WTC11 (cell line): ENCODE results near the gene KIFC1.

Experiments used
- ESRRA ChIP-seq: sonication (generic); formaldehyde crosslinking; IDR thresholded peaks from 2 replicates; pipeline ENCODE4 v1.8.1; 2022; ENCODE audit warnings: mild to moderate bottlenecking, missing genetic modification reagents, borderline replicate concordance
- HMGA2 ChIP-seq: fragments of 250-450 bp; sonication (Bioruptor Pico); IDR thresholded peaks from 2 replicates; pipeline ENCODE4 v1.4.0; 2021; ENCODE audit warnings: mild to moderate bottlenecking, moderate library complexity
- NR1H2 ChIP-seq: sonication (generic); formaldehyde crosslinking; IDR thresholded peaks from 2 replicates; pipeline ENCODE4 v1.9.0; 2021; ENCODE audit warnings: mild to moderate bottlenecking, moderate library complexity, missing genetic modification reagents
- TEAD4 ChIP-seq: sonication (generic); formaldehyde crosslinking; IDR thresholded peaks from 2 replicates; pipeline ENCODE4 v1.8.0; 2022; ENCODE audit warnings: mild to moderate bottlenecking, missing genetic modification reagents
- USF2 ChIP-seq: sonication (generic); formaldehyde crosslinking; IDR thresholded peaks from 2 replicates; pipeline ENCODE4 v1.8.1; 2023; ENCODE audit warnings: mild to moderate bottlenecking, missing genetic modification reagents, moderate library complexity
- ZBTB43 ChIP-seq: sonication (generic); formaldehyde crosslinking; IDR thresholded peaks from 2 replicates; pipeline ENCODE4 v1.8.1; 2023; ENCODE audit warnings: mild to moderate bottlenecking, missing genetic modification reagents
- ZNF232 ChIP-seq: sonication (generic); formaldehyde crosslinking; IDR thresholded peaks from 2 replicates; pipeline ENCODE4 v1.8.0; 2022; ENCODE audit warnings: mild to moderate bottlenecking, missing genetic modification reagents
- ZNF263 ChIP-seq: sonication (generic); formaldehyde crosslinking; IDR thresholded peaks from 2 replicates; pipeline ENCODE4 v1.8.1; 2022; ENCODE audit warnings: low read depth, mild to moderate bottlenecking, moderate library complexity, missing genetic modification reagents
- ZNF423 ChIP-seq: fragments of 250-450 bp; sonication (Bioruptor Pico); IDR thresholded peaks from 2 replicates; pipeline ENCODE4 v2.1.2; 2022; ENCODE audit warnings: mild to moderate bottlenecking, moderate library complexity
- TF ChIP-seq, protein P1 (sequence below): fragments of 200-600 bp; IDR thresholded peaks from 2 replicates; pipeline ENCODE4 v1.8.0; 2022; ENCODE audit warnings: antibody characterized with exemption
- TF ChIP-seq, protein P2 (sequence below): sonication (generic); formaldehyde crosslinking; IDR thresholded peaks from 2 replicates; pipeline ENCODE4 v1.8.0; 2022; ENCODE audit warnings: missing genetic modification reagents
- TF ChIP-seq, protein P3 (sequence below): sonication (generic); formaldehyde crosslinking; IDR thresholded peaks from 2 replicates; pipeline ENCODE4 v1.8.0; 2022; ENCODE audit warnings: mild to moderate bottlenecking, missing genetic modification reagents
- TF ChIP-seq, protein P4 (sequence below): sonication (generic); formaldehyde crosslinking; IDR thresholded peaks from 2 replicates; pipeline ENCODE4 v1.8.1; 2023; ENCODE audit warnings: mild to moderate bottlenecking, moderate library complexity, missing genetic modification reagents
- TF ChIP-seq, protein P5 (sequence below): sonication (generic); formaldehyde crosslinking; IDR thresholded peaks from 2 replicates; pipeline ENCODE4 v1.8.1; 2023; ENCODE audit warnings: mild to moderate bottlenecking, missing genetic modification reagents, moderate library complexity

DNA sequence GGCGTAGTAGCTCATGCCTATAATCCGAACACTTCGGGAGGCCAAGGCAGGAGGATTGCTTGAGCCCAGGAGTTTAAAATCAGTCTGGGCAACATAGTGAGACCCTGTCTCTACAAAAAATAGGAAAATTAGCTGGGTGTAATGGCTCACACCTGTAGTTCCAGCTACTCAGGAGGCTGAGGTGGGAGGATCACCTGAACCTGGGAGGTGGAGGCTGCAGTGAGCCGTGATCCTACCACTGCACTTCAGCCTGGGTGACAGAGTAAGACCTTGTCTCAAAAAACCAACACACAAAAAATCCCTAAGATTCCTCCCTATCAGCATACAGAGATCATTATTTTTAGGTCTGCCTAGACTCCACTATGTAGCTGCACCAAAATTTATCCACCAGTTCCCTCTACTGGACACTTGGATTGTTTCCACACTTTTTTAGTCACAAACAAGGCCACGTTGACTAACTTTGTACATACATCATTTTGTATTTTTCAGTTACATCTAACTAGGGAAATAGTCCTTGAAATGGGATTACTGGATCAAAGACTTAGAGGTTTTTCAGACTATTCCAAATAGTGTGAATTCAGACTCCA, 15.6 kb downstream of the KIFC1 start:
- TF ChIP-seq, protein P1, sequence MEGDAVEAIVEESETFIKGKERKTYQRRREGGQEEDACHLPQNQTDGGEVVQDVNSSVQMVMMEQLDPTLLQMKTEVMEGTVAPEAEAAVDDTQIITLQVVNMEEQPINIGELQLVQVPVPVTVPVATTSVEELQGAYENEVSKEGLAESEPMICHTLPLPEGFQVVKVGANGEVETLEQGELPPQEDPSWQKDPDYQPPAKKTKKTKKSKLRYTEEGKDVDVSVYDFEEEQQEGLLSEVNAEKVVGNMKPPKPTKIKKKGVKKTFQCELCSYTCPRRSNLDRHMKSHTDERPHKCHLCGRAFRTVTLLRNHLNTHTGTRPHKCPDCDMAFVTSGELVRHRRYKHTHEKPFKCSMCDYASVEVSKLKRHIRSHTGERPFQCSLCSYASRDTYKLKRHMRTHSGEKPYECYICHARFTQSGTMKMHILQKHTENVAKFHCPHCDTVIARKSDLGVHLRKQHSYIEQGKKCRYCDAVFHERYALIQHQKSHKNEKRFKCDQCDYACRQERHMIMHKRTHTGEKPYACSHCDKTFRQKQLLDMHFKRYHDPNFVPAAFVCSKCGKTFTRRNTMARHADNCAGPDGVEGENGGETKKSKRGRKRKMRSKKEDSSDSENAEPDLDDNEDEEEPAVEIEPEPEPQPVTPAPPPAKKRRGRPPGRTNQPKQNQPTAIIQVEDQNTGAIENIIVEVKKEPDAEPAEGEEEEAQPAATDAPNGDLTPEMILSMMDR, result no peak
- TF ChIP-seq ESRRA (CRISPR knock-in tag) (no peak), ZNF423 (CRISPR knock-in tag) (no peak), USF2 (CRISPR knock-in tag) (no peak), ZBTB43 (no peak), TEAD4 (CRISPR knock-in tag) (no peak), NR1H2 (CRISPR knock-in tag) (no peak), ZNF232 (CRISPR knock-in tag) (no peak), HMGA2 (no peak), ZNF263 (CRISPR knock-in tag) (no peak)
- TF ChIP-seq, protein P2, sequence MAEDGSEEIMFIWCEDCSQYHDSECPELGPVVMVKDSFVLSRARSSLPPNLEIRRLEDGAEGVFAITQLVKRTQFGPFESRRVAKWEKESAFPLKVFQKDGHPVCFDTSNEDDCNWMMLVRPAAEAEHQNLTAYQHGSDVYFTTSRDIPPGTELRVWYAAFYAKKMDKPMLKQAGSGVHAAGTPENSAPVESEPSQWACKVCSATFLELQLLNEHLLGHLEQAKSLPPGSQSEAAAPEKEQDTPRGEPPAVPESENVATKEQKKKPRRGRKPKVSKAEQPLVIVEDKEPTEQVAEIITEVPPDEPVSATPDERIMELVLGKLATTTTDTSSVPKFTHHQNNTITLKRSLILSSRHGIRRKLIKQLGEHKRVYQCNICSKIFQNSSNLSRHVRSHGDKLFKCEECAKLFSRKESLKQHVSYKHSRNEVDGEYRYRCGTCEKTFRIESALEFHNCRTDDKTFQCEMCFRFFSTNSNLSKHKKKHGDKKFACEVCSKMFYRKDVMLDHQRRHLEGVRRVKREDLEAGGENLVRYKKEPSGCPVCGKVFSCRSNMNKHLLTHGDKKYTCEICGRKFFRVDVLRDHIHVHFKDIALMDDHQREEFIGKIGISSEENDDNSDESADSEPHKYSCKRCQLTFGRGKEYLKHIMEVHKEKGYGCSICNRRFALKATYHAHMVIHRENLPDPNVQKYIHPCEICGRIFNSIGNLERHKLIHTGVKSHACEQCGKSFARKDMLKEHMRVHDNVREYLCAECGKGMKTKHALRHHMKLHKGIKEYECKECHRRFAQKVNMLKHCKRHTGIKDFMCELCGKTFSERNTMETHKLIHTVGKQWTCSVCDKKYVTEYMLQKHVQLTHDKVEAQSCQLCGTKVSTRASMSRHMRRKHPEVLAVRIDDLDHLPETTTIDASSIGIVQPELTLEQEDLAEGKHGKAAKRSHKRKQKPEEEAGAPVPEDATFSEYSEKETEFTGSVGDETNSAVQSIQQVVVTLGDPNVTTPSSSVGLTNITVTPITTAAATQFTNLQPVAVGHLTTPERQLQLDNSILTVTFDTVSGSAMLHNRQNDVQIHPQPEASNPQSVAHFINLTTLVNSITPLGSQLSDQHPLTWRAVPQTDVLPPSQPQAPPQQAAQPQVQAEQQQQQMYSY, result no peak
- TF ChIP-seq, protein P3, sequence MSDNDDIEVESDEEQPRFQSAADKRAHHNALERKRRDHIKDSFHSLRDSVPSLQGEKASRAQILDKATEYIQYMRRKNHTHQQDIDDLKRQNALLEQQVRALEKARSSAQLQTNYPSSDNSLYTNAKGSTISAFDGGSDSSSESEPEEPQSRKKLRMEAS (CRISPR knock-in tag), result no peak
- TF ChIP-seq, protein P4, sequence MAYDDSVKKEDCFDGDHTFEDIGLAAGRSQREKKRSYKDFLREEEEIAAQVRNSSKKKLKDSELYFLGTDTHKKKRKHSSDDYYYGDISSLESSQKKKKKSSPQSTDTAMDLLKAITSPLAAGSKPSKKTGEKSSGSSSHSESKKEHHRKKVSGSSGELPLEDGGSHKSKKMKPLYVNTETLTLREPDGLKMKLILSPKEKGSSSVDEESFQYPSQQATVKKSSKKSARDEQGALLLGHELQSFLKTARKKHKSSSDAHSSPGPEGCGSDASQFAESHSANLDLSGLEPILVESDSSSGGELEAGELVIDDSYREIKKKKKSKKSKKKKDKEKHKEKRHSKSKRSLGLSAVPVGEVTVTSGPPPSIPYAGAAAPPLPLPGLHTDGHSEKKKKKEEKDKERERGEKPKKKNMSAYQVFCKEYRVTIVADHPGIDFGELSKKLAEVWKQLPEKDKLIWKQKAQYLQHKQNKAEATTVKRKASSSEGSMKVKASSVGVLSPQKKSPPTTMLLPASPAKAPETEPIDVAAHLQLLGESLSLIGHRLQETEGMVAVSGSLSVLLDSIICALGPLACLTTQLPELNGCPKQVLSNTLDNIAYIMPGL (CRISPR knock-in tag), result no peak
- TF ChIP-seq, protein P5, sequence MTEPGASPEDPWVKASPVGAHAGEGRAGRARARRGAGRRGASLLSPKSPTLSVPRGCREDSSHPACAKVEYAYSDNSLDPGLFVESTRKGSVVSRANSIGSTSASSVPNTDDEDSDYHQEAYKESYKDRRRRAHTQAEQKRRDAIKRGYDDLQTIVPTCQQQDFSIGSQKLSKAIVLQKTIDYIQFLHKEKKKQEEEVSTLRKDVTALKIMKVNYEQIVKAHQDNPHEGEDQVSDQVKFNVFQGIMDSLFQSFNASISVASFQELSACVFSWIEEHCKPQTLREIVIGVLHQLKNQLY, result no peak
